Left lobe of liver (tissue), 2 donors: ENCODE data around the gene C16orf90. TPM values are rescaled to one million over a fixed set of nuclear protein-coding genes. Genes with fewer than 3 reads are reported as not detected.
"Not testable (repeated sequence)": the region's sequence is repeated elsewhere in the genome, so short reads cannot be mapped to it uniquely, and the experiment has no call there.

ENCODE experiments used
- ATAC-seq: fragments of 200-7000 bp; cut with Tn5 transposase; one replicate; pipeline ENCODE4 v1.9.1; 2020; ENCODE audit warnings: mild to moderate bottlenecking, moderate library complexity
- DNase-seq: peaks from one replicate; pipeline ENCODE4 v3.0.0-alpha.2; 2020; ENCODE audit warnings: low spot score
- total RNA-seq: library from RNA; stranded (reverse); gene quantifications from one replicate; pipeline ENCODE4 v1.2.1, GENCODE V29; 2021
- donor health status: DM: no; HTN: no; CAD: no; lungs with moderate emphysema.
- donor health status: DM: no; HTN: yes; CAD: no.

The C16orf90 gene
- total RNA-seq, 1 donor from 2014 or later = not detected

DNA sequence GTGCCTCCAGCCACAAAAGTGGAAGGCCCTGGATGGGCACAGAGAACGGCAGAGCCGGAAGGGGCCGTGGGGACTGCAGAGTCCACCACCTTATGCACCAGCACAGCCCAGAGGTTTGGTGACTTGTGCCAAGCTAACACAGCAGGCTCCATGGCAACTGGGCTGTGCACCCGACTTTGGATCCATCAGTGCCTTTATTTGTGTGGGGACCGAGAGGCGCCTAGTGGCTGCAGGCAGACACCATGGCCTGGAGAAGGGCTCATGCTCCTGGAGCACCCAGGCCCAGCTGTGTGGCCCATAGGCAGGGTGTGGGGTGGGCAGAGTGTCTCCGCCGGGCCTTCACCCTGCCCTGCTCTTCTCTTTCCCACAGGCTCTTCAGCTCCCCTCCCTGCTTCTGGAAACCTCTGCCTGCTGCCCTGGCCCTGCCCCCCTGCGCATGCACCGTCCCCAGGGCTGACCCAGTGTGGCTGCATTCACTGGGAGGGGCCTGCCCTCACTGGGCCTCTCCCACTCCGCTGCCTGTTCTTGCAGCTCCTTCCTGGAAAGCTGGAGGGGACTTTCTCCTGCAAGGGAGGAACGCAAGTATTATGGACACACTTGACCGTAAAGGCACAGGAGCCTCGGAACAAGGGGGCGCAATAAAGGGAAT, 10.1 kb downstream of the C16orf90 start:
- no peak for DNase-seq
- ATAC-seq = no peak

DNA sequence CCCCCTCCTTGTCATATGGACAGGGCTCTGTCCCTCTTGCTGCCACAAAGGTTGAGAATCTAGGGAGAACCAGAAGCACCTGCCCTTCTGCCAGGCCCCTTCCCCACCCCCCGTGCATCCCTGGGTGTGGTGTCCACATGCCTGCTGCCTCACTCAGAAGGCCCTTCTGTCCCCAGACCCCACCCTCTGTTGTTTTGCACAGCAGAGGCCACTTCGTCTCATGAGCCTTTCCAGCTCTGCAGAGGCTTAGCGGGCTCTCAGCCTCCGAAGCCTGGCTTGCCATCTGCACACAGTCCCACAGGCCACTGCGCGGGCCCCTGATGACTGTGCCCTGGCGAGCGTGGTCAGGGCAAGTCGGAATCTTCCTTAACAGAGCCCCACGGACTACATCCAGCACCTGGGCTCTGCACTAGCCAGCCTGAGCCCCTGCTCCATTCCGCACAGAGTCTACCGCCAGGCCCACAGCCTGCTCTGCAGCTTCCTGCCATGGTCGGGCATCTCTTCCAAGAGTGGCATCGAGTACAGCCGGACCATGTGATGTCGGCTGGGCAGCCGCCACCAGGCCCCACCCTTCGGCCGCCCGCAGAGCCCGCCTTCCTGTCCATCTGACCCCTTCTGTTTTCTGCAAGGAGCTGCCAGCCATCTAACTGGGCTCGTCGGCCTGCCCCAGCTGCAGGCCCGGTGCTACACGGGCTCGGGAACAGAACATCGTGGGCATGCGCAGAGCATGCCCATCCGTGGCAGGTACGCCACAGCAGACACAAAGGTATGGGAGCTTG, 10.8 kb downstream of the C16orf90 start:
- ATAC-seq (no peak), DNase-seq (no peak)

DNA sequence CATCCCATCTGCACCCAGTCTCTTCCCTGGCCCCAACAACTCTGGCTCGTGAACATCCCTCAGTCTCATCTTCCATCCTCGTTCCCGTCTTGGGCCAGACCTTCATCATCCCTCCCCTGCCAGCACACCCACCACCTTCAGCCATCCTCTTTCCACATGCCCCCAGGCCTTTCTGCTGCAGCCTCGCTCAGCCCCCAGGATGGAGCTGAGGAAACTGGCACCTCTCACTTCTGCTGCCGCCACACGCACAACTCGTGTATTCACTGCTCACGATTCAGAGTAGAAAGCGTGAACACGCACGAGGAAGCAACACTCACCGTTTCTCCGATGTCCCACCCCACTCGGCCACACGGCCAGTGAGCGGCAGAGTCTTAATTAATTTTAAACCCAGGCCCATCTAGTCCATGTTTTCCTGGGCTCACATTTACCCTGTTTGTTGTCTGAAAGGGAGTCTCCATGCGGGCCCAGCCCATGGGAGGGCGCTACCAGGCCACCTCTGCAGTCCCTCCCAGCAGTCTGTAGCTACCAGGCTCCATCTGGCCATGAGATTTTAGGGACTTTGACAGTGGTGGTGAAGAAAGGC, 12.5 kb downstream of the C16orf90 start:
- DNase-seq (no peak), ATAC-seq (no peak)

DNA sequence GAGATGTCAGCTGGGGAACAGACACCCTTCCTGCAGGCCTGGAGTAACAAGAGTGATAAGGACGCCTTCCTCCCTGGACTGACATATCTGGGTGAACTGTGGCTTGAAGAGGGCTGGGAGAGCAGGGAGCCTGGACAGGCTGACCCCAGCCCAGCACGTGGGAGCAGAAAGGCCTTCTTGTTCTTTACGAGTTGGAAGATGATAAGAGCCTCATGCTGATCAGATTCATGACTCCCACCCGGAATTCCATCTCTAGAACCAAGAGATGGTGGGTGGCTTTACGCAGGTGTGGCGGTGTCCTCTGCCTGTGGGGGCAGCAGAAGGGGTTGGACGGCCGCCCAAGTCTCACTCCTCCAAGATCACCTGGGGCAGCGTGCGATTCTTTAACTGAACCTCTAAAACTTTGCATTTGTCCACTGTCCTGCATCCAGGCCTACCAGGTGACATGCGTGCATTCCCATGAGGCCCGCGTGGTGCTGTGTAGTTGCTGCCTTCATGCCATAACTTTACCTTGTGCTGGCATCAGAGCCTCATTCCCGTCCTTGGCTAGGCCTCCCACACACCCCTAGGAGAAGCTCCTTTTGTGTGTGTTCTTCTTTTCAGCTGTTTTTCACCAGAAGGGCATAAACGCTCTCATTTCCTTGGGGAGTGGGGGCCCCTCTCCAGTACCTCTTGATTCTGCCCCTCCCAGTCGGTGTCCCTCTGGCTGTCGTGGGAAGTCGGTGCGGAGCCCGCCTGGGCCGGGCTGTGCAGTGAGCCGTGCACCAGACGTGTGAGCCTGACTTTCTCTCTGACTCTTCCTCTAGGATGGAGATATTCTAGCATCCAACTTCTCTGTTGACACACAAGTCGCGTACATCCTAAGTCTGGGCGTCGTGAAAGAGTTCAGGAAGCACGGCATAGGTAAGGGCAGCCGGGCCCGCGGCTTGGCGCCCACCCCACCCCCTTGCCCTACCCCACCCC, 13.3 kb downstream of the C16orf90 start:
- DNase-seq (no peak), ATAC-seq (peak; percentile 7)

DNA sequence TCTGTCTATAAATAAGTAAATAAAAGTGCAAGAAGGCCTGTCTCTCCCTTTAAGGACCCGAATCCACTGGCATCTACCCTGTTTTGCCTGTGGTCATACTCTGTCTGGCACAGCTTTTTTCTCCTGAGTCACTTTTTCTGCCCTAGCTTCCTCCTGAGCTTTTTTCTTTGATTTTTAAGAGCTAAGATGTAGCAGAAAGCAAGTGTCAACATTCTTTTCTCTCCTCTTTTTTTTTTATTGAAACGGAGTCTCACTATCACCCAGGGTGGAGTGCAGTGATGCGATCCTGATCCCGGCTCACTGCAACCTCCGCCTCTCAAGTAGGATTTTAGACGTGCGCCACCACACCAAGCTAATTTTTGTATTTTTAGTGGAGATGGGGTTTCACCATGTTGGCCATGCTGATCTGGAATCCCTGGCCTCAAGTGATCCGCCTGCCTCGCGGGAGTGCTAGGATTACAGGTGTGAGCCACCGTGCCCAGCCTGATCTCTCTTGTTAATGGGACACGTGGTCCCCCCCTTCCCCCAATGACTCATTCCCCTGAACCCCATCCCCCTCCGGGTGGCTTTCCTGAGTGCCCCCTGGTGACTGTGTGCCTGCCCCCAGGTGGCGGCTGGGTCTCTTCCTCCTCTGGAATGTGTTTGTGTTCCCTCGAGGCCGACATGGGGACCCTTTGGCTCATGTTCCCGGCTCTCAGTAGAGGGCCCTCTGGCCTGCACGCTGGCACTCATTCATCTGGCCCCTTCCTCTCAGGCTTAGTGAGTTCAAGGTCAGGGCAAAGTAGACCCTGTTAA, 14.2 kb downstream of the C16orf90 start:
- DNase-seq (no peak), ATAC-seq (no peak)

DNA sequence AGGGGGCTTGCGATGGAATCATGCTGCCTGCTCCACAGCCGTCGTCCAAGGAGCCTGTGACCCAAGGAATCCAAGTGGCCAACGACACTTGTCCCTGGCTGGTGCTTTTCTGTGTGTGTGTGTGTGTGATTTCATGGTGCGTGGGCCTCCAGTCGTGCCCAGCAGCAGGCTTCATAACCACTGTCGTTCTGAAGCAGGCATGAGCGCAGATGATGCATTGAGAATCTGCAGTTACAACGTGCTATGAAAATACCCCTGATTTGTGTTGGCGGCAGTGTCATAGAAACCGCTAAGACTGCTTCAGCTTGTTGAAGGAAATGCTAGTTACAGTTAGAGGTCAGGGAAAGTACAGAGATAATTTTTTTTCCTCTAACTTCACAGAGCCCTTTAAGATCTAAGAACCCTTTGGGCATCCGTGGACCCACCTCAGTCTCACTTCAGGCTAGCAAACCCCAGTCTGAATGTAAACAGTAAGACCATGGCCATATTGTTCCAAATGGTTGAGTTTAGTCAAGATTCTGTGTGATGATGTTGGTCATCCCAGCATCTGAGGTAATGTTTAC, 15.6 kb downstream of the C16orf90 start:
- ATAC-seq (no peak), DNase-seq (no peak)

DNA sequence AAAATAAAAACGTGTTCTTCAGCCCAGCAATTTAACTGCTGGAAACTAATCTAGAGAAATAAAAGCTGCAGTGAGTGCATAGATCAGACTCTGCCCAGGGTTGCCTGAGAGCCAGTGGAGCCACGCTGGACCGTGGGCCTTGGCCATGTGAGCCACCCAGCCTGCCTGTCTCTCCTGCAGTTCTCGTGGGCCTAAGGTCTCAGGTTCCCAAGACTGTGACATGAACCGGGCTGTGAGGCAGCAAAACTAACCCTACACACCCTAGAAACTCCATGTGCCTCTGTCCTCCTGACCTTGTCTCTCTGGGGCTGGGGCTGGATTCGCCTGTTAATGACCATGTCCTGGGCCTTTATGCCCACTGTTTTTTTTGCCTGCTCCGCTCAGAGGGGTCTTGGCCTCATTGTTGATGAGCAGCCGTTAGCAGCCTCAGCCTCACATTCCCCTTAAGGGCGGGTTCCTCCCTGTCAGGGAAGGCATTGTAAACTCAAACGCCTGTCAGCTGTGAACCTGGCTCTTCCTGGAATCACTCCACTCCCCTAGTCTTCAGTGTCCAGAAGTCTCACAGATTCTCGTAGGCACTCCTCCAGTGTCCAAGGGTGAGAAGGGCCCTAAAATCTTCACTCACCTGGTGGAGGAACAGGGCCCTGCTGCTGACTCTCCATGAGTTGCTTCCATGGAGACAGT, 16.9 kb downstream of the C16orf90 start:
- ATAC-seq = no peak
- DNase-seq = no peak

DNA sequence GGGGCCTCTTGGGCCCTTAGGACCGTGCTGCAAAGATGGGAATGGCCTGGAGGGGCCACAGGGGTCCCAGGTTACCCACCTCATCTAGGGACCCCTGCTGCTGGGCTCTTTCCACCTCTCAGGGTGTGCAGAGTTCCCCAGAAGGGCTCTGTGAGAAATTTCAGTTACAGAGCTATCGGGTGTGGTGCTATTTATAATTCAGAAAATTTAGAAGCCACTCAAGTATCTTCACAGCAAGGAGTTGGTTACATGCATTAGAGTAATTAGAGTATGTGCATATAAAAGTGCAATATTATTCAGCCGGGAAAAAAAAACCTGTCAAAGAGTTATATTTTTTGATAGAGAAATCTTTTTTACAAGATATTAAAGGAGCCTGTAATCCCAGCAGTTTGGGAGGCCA, 18.9 kb downstream of the C16orf90 start:
- no peak for ATAC-seq

DNA sequence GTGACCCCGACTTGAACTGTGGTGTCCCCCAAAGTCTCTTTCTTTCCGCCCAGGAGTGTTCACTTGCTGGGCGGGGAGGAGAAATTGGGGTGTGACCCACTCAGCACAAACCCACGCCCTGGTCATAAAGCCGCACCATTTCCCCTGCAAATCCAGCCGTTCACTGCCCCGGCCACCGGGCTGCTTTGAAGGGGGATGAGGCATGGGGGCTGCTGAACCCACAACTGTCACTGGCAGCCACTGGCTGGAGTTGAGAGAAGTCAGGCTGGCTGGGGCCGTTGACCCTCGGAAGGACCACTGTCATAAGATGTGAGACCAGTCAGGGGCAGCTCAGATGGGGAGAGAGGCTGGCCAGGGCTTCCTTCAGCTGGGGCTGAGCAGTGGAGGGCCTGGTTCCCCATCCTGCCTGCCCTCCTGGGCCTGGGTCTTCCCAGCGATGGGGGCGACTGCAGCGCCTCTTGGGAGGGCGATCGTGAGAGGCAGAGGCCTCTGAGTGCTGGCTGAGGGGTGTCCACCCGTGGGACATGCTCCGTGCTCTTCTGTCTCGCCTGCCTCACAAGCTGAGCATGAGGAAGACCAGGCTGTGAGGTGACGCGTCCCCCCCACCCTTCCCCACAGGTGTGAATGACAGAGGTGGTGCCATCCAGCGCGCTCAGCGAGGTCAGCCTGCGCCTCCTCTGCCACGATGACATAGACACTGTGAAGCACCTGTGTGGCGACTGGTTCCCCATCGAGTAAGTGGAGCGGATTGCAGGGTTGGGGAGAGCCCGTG, 19.5 kb downstream of the C16orf90 start:
- ATAC-seq = no peak
- DNase-seq = no peak

More for the DNA sequence above, 18.9 kb downstream of the C16orf90 start:
- DNase-seq = no peak

DNA sequence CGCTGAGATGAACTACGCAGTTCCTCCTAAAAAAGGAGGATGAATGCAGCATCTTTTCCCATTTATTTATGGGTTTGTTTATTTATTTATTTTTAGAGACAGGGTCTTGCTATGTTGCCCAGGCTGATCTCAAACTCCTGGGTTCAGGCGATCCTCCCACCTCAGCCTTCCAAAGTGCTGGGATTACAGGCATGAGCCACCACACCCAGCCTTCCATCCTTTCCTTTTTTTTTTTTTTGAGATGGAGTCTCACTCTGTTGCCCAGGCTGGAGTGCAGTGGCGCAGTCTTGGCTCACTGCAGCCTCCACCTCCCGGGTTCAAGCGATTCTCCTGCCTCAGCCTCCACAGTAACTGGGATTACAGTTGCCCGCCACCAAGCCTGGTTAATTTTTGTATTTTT, 20.4 kb downstream of the C16orf90 start:
- not testable (repeated sequence) for DNase-seq, ATAC-seq

DNA sequence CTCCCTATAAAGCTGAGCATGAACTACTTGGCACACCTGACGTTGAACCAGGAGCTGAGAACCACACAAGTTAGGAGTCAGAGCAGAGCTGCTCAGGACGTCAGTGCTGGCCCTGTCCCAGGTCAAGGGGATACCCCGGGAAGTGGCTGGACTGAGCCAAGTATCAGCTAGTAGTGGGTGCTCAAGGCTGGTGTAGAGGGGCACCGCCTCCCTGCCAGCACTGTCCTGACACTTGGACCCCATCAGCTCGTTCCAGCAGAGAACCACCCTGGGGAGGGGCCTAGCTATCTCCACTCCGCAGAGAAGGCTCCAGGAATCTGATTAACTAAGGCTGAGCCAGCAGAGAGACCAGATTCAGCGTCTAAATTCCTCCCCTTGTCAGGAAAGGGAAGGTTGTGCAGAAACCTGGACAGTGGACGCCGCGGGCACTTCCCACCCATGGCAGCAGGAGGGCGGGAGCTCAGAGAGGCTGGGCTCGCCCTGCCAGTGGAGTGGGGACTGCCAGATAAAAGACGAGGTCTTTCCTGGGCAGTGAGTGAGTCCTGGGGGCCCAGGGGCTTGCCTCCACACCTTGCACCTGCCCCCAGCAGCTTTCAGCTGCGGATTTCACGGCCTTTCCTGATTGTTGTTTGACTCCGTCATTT, 21.0 kb downstream of the C16orf90 start:
- DNase-seq (no peak), ATAC-seq (peak; percentile 26)

DNA sequence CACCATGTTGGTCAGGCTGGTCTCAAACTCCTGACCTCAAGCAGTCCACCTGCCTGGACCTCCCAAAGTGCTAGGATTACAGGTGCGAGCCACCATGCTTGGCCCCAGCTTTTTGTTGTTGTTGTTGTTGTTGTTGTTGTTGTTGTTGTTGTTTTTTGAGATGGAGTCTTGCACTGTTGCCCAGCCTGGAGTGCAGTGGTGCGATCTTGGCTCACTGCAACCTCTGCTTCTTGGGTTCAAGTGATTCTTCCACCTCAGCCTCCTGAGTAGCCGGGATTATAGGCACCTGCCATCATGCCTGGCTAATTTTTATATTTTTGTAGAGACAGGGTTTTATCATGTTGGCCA, 21.7 kb downstream of the C16orf90 start:
- ATAC-seq, DNase-seq: not testable (repeated sequence)

DNA sequence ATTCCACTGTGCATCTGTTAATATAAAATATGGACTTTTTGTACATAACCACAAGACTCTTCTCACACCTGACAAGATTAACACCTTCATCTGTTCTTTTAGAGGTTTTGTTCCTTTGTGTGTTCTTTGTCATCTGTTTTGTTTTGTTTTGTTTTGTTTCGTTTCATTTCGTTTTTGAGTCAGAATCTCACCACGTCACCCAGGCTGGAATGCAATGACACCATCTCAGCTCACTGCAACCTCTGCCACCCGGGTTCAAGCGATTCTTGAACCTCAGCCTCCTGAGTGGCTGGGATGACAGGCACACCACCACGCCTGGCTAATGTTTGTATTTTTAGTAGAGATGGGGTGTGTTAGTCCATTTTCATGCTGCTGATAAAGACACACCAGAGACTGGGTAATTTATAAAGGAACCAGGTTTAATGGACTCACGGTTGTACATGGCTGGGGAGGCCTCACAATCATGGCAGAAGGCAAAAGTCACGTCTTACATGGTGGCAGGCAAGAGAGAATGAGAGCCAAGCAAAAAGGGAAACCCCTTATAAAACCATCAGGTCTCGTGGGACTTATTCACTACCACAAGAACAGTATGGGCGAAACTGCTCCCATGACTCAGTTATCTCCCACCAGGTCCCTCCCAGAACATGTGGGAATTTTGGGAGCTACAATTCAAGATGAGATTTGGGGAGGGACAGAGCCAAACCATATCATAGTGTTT, 22.3 kb downstream of the C16orf90 start:
- DNase-seq (no peak), ATAC-seq (no peak)

DNA sequence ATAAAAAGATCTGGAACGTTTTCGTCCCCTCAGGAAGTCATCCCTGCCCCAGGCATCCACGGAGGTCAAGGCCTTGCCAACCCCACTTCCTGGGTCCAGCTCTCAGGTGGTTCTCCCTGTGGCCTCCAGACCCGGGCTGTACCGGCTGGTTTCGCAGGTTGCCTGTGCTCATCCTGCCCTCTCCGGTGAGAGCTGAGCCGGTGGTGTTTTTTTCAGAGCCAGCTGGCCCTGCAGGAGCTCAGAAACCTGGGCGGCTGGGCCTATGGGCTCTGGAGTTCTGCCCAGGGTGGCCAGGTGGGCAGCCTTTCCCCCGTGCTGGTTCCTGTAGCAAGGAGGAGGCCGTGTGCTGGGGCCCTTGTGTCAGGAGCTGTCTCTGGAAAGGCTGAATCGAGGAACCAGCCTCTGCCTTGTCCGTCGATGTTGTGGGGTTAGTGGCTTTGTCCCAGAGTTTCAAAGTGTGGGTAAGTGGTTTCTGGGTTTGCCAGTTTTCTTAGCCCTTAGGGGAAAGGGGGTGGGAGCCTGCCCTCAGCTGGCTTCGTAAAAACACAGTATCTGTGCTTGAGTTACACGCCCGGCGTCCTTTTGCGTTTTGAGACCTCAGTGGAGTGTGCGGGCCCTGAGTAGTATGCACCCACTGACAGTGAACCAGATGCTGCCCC, 23.6 kb downstream of the C16orf90 start:
- ATAC-seq = peak; percentile 8
- DNase-seq = no peak

DNA sequence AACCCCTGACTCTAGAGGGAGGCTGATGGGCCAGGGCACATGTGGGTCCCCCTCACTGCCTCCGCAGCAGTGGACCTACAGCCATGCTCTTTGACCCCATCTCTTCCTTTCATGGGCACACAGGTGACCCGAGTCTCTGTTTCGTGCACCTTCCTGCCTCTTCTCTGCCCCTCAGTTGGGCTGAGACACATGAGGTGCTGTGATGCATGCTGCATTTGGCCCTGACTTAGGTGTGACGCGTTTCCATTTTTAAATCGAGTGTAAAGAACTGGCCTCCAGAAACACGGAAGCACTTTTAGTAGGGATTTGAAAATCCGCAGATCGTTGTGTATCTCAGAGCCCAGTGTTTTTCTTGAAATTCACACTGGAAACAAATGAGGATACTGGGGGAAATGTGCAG, 24.6 kb downstream of the C16orf90 start:
- DNase-seq (no peak), ATAC-seq (no peak)

DNA sequence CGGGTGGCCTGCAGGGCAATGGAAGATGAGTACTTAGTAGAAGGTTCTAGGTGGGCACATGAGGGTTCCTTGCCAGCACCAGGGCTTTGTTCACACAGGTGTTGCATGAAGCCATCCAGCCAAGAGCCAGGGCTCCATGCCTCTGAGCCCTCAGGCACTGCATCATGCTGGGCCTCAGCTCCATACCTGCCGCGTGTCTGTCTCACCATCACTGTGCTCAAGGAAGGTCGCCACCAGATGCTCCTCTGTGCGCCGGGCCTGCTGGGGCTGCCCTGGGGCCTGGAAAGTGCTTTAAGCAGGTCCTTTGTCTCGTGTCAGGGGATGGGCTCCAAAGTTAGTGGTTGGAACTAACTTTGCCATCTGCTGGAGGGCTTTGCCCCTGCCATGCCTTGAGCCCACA, 25.6 kb downstream of the C16orf90 start:
- DNase-seq = no peak

DNA sequence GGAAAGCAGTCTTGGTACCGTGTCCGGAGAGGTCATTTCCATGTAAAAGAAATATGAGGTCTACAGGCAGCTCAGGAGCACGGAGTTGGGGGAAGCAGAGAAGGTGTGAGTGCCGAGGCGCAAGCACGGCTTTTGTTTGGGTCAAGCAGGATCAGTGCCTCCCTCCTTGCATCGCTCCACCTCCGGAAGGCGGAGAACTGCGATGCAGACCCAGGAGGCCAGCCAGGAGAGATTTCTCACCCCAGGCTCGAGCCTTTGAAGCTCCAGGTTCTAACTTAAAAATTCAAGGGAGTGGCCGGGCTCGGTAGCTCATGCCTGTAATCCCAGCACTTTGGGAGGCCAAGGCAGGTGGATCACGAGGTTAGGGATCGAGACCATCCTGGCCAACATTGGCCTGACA, 26.8 kb downstream of the C16orf90 start:
- DNase-seq (no peak), ATAC-seq (no peak)

More for the DNA sequence above, 25.6 kb downstream of the C16orf90 start:
- ATAC-seq = no peak
